NCI-H510A (cell line): Measurements from ENCODE around the gene KRT34.
"Not testable (repeated sequence)": the region's sequence is repeated elsewhere in the genome, so short reads cannot be mapped to it uniquely, and the experiment has no call there.

Experiments
- DNase-seq: peaks from one replicate; lab custom pipeline; 2025; lab: John Stamatoyannopoulos, UW

KRT34 gene

DNA sequence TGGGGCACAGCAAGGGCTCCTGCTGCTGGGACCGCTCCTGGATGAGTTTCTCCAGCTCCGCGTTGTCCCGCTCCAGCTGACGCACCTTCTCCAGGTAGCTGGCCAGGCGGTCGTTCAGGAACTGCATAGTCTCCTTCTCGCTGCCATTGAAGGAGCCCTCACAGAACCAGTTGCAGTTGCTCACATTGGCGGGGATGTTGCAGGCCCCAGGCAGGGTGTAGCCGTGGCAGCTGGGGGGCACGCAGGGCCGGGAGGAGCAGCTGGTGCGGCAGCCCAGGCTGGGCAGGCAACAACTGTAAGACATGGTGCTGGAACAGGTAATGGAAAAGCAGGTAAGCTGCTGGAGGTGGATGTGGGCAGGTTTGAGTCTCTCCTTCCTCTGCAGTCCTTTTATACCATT, at the start of gene KRT34:
TSS of gene KRT34 (minus strand) at position 364 of the 400 bp plus-strand sequence. CDS start at position 304, 60 bp downstream.
- not testable (repeated sequence) for DNase-seq

GRCh38 chr17:41430376-41430775, 48.3 kb upstream of the KRT34 start:
- DNase-seq = not testable (repeated sequence)

- DNase-seq = no peak
Measured at GRCh38 chr17:41429667-41430066, 47.6 kb upstream of the KRT34 start.

DNA sequence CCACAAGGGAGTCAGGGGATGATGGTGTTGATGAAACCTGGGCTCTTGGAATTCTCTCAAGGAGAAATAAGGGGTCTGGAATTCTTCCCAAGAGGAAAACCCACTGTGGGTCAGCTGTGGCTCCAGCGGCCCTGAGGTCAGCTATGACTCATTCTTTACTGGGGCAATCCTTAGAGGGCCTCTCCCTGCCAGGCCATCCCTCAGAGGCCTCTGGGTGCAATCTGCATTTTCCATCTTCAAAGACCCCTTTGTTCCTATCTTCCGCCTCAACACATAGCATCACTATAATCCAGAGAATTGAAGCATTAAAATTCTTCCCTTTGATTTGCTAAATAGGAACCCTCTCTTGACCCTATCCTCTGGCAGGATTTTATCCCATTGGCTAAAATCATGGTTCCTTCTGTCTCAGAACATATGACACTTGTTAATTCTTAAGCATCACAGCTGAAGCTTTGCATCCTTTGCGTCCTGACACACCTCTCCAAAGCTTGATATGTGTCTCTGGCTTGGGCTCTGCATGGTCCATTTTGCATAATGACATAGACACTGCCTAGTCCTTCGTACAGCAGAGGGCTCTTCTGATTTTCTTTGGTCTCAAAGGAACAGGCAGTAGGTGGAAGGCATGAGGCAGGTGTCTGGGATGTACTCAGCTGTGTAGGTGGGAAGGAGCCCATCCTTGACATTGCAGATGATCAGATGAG, 46.6 kb upstream of the KRT34 start:
- no peak for DNase-seq

DNA sequence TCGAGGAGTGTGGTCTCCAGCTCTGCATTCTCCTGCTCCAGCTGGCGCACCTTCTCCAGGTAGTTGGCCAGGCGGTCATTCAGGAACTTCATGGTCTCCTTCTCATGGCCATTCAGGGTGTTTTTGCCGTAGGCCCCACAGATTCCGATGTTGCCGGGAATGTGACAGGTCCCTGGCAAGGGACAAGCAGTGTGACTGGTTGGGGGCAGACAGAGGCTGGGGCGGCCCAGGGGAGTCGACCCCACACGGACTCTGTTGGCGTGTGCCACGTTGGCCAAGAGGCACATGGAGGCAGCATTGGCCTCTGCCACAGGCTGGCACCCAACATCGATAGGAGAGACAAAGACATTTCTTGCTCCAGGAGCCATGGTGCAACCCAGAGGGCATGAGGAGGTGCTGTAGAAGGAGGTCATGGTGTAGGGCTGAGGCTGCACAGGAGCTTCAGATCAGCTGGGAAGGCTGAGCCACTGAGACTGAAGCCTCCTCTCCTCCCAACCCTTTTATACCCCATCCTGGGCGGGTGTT, 42.1 kb upstream of the KRT34 start, which contains the start of gene KRT37:
TSS of gene KRT37 (minus strand) at position 475 of the 525 bp plus-strand sequence. CDS start at position 413, 62 bp downstream.
- DNase-seq = no peak

- not testable (repeated sequence) for DNase-seq
Measured at GRCh38 chr17:41422586-41422985, 40.5 kb upstream of the KRT34 start.

GRCh38 chr17:41421617-41422016, 39.5 kb upstream of the KRT34 start:
- DNase-seq = no peak

DNA sequence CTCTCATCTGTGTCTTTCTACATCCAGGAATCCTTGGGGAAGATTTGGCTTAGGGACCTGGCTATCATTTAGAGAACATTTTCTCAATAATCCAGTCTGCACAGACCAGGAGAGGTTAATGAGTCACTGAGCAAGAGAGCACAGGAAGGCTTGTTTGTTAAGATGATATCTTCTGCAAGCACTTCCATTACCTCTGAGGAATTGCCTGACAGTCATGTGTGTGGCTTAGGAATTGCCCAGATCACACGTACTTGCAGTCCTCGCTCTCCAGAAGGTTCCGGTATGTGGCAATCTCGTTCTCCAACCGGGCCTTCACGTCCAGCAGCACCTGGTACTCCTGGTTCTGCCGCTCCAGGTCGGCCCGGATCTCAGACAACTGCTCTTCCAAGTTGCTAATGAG, 39.0 kb upstream of the KRT34 start:
- no peak for DNase-seq

GRCh38 chr17:41420134-41420533, 38.0 kb upstream of the KRT34 start:
- no peak for DNase-seq

- no peak for DNase-seq
Measured at GRCh38 chr17:41419716-41420115, 37.6 kb upstream of the KRT34 start.

DNA sequence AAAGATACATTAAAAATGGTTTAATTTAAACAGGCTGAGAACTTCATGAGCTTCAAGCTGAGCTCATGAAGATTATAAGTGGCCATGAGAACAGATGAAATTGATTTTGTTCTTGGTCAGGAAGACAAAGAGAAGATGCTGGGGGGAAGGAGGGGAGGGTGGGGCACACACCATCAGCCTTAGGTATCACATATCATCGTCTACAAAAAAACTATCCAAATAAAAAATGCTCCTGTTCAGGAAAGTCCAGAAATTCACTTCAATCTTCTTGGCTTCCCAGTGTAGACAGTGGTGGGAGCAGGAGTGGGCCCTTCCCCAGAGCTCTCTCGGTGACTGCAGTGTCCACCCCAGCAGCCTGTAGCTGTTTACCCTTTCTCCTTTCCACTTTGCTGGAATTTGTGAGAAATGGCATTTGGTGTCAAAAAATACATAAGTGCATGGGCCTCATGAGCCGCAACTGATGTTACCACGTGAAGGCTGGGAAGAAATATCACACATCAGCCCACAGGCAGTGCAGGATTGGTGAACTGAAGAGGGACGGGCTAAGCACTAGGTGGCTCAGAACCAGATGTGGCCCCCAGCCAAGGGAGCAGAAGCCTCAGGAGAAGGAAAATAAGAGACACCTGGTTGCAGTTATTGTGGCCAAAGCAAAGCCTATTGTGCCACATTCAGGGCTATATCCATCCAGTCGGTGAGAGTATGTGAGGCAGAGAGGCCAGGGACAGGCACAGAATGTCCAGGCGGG, 36.2 kb upstream of the KRT34 start:
- DNase-seq = no peak

- DNase-seq = no peak
Measured at GRCh38 chr17:41417576-41418015, 35.5 kb upstream of the KRT34 start.

GRCh38 chr17:41417127-41417526, 35.0 kb upstream of the KRT34 start:
- DNase-seq = no peak

GRCh38 chr17:41416479-41416878, 34.4 kb upstream of the KRT34 start:
- DNase-seq = no peak

- no peak for DNase-seq
Measured at GRCh38 chr17:41415833-41416335, 33.8 kb upstream of the KRT34 start.

- no peak for DNase-seq
Measured at GRCh38 chr17:41415411-41415810, 33.3 kb upstream of the KRT34 start.

- DNase-seq = no peak
Measured at GRCh38 chr17:41413982-41414381, 31.9 kb upstream of the KRT34 start.

- no peak for DNase-seq
Measured at GRCh38 chr17:41413353-41413957, 31.3 kb upstream of the KRT34 start.

GRCh38 chr17:41411072-41411840, 29.1 kb upstream of the KRT34 start:
- DNase-seq = no peak

DNA sequence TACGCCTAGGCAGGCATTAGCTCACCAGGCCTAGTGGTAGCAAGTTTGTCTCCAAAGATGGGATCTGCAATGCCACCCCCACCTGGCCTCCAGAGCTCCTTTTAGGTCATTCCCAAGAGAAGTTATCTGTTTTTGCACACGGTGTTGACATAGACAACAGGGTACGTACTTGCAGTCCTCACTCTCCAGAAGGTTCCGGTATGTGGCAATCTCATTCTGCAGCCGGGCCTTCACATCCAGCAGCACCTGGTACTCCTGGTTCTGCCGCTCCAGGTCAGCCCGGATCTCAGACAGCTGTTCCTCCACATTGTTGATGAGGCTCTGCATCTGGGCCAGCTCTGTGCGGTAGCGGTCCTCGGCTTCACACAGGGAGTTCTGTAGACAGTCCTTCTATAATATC, 25.1 kb upstream of the KRT34 start:
- no peak for DNase-seq

DNA sequence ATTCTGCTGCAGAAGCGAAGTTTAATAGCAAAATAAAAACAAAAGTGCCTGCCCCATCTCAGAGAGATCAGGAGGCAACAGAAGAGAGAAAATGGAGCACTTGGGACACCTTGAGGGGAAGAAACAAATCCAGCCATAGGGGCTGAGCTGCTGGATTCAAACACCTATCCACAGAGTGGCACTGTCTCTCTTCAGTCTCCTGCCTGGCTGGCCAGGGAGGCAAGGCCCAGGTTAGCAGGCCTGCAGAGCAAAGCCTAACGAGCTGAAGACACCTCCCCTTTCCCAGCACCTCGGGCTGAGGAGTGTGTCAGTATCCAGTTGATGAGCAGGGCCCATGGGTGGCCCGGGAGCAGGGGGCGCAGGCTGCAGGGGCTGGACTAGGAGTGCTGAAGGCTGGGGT, 24.1 kb upstream of the KRT34 start:
- DNase-seq = no peak
